Central memory CD8-positive, alpha-beta T cell (primary cell): ENCODE results near the gene PRKAR1B.

Experiments used
- ATAC-seq: fragments of 150-1000 bp; cut with Tn5 transposase; replicated peaks from 2 replicates; pipeline ENCODE4 v1.10.0; 2022; ENCODE audit warnings: mild to moderate bottlenecking, moderate FRiP score, moderate number of reproducible peaks; ENCODE audit not compliant: poor library complexity, severe bottlenecking; ENCODE audit errors: extremely low read depth
- DNase-seq, 2 donors: peaks; one replicate each; pipeline ENCODE4 v3.0.0; 2021; ENCODE audit warnings: low spot score in 2 of 2
- H3K27ac Mint-ChIP-seq: one replicate; pipeline ENCODE4 v1.8.0; 2022; ENCODE audit warnings: low read depth, mild to moderate bottlenecking, moderate library complexity, mixed read lengths
- H3K27me3 Mint-ChIP-seq: one replicate; pipeline ENCODE4 v1.8.0; 2022; ENCODE audit warnings: mixed read lengths
- H3K36me3 Mint-ChIP-seq: one replicate; pipeline ENCODE4 v1.8.0; 2022; ENCODE audit warnings: mild to moderate bottlenecking, moderate library complexity, mixed read lengths; ENCODE audit not compliant: insufficient read depth
- H3K4me1 Mint-ChIP-seq: one replicate; pipeline ENCODE4 v1.8.0; 2022; ENCODE audit warnings: mixed read lengths
- H3K4me3 Mint-ChIP-seq: one replicate; pipeline ENCODE4 v1.8.0; 2022; ENCODE audit warnings: mild to moderate bottlenecking, moderate library complexity, mixed read lengths
- H3K9me3 Mint-ChIP-seq: one replicate; pipeline ENCODE4 v1.8.0; 2022; ENCODE audit warnings: mixed read lengths

PRKAR1B gene

DNA sequence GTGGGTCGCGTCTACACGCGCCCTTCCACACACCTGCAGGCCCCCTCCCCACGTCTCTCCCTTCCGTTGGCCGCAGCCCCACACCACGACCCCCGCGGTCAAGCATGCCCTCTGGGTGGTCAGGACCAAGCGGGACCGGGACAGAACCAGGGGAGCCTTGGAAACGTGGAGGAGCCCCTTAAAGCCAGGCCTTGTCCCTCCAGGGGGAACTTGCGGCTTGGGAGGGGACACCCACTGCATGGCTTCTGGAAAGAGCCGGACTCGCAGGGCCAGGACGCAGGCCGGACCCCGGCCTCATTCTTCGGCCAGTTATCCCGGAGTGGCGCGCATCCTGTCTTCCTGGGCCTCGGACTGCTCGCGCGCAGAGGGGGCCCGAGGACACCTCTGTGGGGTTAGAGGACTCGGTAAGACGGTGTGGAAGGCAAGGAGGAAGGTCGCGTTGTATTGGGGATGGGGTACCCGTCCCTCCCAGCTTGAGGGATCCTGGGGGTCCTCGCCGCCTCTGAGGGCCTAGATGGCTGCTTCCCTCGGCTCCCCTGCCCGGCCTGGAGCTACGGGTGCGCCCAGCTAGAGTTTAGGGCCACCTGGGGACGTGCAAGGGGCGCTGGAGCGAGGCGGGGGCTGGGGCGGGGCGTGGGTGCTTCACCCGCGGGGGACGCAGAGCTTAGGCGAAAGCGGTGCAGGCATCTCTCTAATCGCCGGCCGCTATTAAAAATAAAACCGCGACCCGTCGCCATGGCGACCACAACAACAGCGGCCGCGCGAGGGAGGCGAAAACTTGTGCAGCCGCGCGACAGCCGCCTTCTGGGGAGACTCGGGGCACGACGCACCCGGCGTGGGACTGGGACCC lies 205.6 kb downstream of the PRKAR1B start:
- H3K36me3 Mint-ChIP-seq: peaks cover 1% of the 10 kb centered on the region
- H3K4me1 Mint-ChIP-seq: peaks cover 11% of the 10 kb centered on the region
- no peak for DNase-seq
- no peak overlapping the region for H3K27ac Mint-ChIP-seq
- no peak for ATAC-seq
- H3K27me3 Mint-ChIP-seq: peaks cover 22% of the 10 kb centered on the region
- H3K4me3 Mint-ChIP-seq: peak overlapping the region; percentile 60
- H3K9me3 Mint-ChIP-seq: no peaks in the 10 kb centered on the region

DNA sequence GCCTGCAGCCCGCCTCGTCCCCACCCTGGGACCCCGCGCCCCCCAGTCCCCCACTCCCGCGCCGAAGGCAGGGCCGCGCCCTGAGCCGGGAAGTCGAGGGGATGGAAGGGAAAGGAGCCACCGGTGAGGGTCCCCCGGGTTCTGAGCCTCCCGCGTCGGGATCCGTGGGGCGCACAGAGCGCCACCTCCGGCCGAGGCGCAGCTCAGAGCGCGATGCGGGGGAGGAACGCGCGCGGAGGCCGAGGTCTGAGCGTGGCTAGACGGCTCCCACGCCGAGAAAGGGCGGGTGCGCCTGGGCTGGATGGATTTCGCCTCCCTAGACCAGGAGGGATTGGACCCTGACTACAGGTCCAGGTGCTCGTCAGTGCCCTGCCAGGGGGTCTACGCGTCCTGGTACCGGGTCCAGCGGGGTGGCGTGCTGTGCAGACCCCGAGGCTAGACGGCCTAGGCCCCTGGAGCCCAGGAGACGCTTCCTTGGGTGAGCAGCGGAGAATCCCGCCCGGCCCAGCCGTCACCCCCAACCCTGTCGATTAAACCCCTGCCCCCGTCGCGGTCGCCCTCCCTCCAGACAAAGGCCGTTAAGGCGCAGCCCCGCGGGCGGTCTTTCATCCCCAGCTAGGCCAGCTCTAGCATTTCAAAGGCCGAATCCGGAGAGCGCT lies 206.4 kb downstream of the PRKAR1B start:
- peak overlapping the region; percentile 60 for H3K4me3 Mint-ChIP-seq
- no peaks in the 10 kb centered on the region for H3K9me3 Mint-ChIP-seq
- peaks cover 30% of the 10 kb centered on the region for H3K27me3 Mint-ChIP-seq
- peaks cover 11% of the 10 kb centered on the region for H3K4me1 Mint-ChIP-seq
- no peak for ATAC-seq
- no peak overlapping the region for H3K27ac Mint-ChIP-seq
- H3K36me3 Mint-ChIP-seq: peaks cover 1% of the 10 kb centered on the region
- no peak for DNase-seq

DNA sequence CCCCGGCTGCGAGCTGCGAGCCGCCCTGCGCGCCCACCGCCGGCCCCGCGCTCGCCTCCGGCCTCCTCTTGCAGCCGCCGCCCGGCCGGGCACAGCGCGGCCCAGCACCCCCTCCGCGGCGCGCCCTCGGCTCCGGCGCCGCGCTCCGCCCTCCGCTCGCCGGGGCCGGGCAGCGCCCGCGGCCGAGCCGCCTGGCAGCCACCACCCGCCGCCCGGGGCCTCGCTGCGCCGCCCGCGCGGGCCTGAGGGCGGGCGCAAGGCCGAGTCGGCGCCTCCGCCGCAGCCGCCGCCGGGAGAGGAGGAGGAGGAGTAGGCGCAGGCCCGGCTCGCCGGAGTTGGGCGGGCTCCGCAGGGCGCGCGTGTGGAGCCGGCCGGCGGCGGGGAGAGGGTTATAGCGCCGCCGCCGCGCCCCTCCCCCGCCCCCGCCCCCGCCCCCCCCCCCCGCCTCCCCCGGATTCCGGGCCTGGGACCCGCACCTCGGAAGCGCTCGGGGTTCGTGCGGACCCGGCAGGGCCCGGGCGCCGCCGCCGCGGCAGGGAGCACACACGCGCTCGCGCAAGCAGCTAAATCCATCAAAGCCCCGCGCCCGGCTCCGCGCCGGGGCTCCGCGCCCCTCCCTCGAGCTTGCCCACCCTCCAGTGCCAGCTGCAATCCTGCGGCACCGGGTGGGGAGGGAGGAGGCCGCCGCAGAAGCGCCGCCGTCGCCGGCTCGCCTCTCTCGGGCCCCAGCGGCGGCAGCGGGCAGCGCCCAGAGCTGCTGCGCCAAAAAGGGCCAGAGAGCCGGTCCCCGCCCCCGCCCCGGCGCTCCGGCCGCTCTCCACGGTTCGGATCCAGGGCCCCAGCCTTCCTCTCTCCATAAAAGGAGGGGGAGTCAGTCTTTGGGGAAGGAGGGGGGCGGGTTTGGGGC lies 207.3 kb downstream of the PRKAR1B start, which contains the start of gene PDGFA:
PDGFA (minus strand) TSS at position 363 of the 907 bp plus-strand sequence. CDS start 845 bp downstream, outside the sequence.
- peaks cover 11% of the 10 kb centered on the region for H3K4me1 Mint-ChIP-seq
- no peaks in the 10 kb centered on the region for H3K9me3 Mint-ChIP-seq
- peak within 1 kb of the TSS; percentile 68 for H3K4me3 Mint-ChIP-seq
- H3K27ac Mint-ChIP-seq: no peak within 1 kb of the TSS
- ATAC-seq: no peak
- peaks cover 39% of the 10 kb centered on the region for H3K27me3 Mint-ChIP-seq
- H3K36me3 Mint-ChIP-seq: peaks cover 1% of the 10 kb centered on the region
- DNase-seq: no peak

DNA sequence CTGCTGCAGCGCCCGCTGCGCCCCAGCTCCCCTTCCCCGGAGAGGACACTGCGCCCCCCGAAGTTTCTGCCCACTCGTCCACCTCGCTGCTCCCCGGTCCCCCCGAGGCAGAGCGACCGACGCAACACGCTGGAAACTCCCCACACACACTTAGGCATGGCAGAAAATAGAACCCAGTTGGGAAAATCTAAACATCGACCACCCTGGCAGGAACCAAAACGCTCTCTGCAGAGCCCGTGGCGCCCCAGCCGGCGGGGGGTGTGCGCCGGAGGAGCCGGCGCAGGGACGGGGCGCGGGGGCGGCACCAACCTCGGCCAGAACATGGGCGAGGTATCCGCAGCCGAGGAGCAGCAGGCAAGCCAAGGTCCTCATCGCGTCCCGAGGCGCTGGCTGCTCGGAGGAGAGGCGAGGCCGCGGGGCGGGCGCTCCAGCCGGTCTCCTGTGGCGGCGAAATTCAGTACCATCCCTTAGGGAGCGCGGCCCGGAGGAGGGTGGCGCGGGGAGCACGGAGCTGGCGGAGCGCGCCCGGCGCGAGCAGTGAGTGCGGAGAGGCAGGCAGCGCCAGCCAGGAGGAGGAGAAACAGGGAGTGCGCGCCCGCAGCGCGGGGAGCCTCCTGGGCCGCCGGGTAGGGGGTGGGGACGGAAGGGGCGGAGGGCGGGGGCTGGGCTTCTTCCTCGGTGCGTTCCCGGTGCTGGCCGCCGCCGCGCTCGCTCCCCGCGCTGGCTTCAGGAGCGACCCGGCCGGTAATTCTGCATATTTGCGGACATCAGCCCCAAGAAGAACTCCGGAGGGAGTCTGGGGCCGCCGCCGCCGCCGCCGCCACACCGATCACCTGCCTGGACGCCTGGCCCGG lies 208.2 kb downstream of the PRKAR1B start:
- DNase-seq (no peak), ATAC-seq (no peak)
- H3K9me3 Mint-ChIP-seq: no peaks in the 10 kb centered on the region
- H3K27ac Mint-ChIP-seq: no peak overlapping the region
- peaks cover 47% of the 10 kb centered on the region for H3K27me3 Mint-ChIP-seq
- peaks cover 1% of the 10 kb centered on the region for H3K36me3 Mint-ChIP-seq
- H3K4me3 Mint-ChIP-seq: peak overlapping the region; percentile 68
- peaks cover 11% of the 10 kb centered on the region for H3K4me1 Mint-ChIP-seq

DNA sequence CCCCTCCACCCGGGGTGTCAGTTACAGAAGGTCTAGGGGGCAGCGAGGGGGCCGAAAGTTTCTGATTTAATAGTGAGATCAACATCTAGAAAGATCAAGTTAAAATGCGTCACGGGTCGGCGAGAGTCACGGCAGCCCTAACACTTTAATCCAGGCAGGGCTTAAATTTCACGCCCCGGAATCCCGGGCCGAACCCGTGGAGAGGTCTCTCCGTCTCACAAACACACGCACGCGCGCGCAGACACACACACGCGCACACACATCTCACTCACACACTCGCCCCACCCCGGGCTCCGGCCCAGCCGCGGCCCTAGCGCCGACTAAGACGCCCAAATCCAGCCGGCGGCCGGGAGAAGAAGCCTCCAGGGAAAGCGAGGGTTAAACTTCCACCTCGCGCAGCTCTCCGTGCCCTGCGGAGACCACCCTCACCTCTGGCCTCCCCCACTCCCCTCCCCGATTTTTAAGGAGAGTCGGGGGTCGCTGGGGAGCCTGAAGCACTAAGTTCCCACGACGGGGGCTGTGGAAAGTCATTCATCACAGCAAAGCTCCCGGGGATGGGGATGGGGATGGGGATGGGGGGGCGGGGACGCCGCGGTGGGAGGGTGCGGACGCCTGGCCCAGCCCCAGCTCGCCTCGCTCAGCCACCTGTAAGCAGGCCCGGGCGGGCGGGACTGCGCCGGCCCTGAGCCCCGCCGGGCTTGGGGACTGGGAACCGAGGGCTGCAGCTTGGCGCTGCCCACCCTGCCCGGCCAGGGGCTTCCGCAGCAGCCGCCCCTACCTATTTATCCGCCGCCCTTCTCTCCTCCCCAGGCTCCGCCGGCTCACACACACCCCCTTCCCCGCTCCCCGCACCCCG lies 209.1 kb downstream of the PRKAR1B start:
- no peak for ATAC-seq
- no peak overlapping the region for H3K27ac Mint-ChIP-seq
- H3K36me3 Mint-ChIP-seq: peaks cover 1% of the 10 kb centered on the region

DNA sequence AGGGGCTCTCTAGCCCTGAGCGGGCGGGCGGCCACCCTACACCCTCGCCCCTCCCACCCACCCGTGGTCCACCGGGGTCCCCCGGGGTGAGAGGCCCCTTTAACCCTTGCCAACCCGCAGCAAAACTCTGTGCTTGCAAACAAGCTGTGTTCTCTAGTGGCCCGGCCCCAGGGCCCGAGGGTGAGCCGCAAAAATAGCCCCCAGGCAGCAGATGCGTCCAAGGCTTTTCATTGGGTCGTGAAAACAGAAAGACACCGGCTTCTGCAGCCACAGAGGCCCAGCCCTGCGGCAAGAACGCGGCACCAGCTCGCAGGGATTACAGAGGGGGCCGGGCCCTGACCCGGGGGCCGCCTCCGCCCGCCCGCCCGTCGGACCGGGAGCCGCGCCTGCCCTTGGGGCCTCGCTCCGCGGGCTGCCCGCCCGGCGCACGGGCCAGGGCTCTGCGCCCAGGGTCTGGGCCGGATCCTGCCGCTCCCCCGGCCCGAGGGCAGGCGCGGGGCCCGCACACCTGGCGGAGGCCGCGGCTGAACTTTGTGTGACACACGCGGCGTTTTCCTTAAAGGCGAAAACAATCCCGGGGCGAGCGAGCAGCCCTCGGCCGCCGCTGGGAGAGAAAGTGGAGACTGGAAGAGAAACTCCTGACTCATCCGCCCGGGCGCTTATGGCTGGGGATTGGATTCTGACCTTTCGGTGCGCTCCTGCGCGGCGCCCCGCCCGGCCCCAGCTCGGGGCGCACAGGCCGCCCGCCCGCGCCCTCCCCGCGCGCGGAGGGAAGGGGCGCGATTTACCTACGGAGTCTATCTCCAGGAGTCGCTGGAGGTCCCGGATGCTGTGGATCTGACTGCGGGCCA lies 210.2 kb downstream of the PRKAR1B start:
- Mint-ChIP-seq H3K27me3 (peaks cover 51% of the 10 kb centered on the region), H3K36me3 (peaks cover under 1% of the 10 kb centered on the region), H3K9me3 (no peaks in the 10 kb centered on the region), H3K4me1 (peaks cover 11% of the 10 kb centered on the region), H3K4me3 (no peak overlapping the region), H3K27ac (no peak overlapping the region)
- ATAC-seq: no peak
- no peak for DNase-seq

More for the DNA sequence above, 209.1 kb downstream of the PRKAR1B start:
- Mint-ChIP-seq H3K27me3 (peaks cover 51% of the 10 kb centered on the region), H3K4me1 (peaks cover 11% of the 10 kb centered on the region), H3K4me3 (peak overlapping the region; percentile 68), H3K9me3 (no peaks in the 10 kb centered on the region)
- no peak for DNase-seq

DNA sequence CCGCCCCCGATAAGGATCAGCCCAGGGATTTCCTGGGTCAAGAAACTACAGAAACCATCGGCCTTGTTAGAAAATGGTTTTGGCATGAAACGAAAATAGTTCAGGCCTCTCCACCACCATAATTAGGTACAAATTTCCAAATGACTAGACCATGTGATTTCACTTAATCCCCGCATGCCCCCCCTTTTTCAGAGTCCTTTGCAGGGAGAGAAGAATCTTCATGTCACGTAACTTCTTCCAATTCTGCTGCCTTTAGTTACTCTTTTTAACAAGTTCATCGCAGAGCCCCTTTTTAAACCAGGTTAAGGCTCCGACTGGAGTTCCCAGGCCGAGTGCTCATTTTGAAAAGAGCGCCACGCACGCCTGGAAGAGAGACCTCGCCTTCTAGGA lies 210.9 kb downstream of the PRKAR1B start:
- Mint-ChIP-seq H3K27ac (no peak overlapping the region), H3K36me3 (no peaks in the 10 kb centered on the region), H3K4me3 (no peak overlapping the region), H3K9me3 (no peaks in the 10 kb centered on the region), H3K27me3 (peaks cover 47% of the 10 kb centered on the region), H3K4me1 (peaks cover 11% of the 10 kb centered on the region)
- DNase-seq (no peak), ATAC-seq (no peak)

DNA sequence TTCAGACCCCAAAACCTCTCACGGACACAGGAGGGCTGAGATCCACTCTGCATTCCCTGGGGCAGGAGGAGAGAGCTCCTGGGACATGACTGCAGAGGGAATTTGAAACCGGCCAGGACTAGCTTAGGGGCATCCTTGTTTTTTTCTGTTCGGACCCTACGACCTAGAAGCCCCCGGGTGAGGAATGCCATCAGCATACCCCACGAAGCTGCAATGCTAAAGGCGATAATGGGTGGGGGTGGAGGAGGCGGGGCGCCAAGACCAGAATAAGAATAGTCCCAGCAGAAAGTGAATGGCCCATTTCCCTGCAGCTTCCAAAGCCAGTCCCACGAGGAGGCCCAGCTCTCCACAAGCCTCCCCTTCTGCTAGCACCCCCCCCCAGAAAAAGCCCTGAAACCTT lies 211.5 kb downstream of the PRKAR1B start:
- Mint-ChIP-seq H3K27me3 (peaks cover 42% of the 10 kb centered on the region), H3K36me3 (no peaks in the 10 kb centered on the region), H3K27ac (no peak overlapping the region), H3K4me1 (peaks cover 11% of the 10 kb centered on the region), H3K4me3 (no peak overlapping the region), H3K9me3 (no peaks in the 10 kb centered on the region)
- DNase-seq: no peak
- ATAC-seq: no peak

DNA sequence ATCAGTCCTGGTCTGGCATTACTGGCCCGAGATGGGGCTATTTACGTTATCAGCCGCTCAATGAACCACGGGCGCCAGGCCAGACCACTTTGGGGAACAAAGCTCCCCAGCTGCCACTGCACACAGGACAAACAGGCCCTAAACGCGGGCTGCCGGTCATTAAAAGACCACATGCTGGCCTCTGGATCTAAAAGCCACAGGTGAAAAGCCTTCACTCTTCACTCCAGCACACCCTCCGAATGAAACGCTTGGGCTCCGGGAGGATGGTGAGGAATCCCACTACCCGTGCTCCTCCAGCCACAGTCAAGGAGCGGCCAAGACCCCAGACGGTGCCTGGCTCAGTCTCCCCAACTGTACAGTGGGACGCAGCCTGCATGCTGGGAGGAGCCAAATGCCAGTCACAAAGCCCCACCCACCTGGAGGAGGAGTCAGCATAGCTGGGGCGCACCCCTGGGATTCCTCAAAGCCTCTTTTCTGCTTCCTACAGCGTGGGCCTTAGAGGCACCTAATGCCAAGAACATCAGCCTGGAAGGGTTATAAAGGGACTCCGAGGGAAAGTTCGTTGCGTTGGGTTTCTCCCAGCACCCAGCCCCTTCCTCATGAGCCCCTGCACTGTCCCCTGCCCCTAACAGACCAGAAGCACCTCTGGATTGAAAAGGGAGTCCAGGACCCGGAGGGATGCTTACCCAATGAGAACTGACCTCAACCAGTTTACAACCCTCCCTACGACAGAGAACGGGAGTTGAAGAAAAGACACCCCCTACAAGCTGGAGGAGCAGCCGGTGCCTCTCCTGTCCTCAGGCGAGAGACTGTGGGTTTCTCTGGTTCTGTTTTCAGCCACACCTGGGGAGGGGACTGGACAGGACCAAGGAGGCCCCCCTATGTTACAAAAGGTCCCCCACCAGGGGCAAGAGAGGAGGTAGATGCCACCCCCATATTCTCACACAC lies 212.2 kb downstream of the PRKAR1B start:
- no peak for DNase-seq
- peaks cover 11% of the 10 kb centered on the region for H3K4me1 Mint-ChIP-seq
- no peak overlapping the region for H3K27ac Mint-ChIP-seq
- ATAC-seq: no peak
- no peaks in the 10 kb centered on the region for H3K36me3 Mint-ChIP-seq
- peaks cover 42% of the 10 kb centered on the region for H3K27me3 Mint-ChIP-seq
- H3K9me3 Mint-ChIP-seq: no peaks in the 10 kb centered on the region
- H3K4me3 Mint-ChIP-seq: no peak overlapping the region

DNA sequence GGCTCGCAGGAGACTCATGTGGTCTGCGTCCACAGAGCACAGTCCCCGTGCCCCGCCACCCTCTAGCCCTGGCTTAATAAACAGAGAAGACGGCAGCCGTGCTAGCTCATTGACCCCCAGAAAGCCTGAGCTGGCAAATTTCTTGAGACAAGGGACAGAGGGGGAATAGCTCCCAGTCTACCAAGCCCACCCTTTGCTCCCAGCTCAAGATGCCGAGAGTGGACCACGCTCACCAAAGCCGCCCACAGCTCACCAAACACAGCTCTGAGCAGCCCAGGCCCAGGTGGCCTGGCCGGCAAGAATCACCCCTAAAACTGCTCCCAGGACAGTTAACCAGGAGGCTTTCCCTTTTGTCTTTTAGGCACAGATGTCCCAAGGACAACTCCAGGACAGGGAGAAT lies 212.8 kb downstream of the PRKAR1B start:
- DNase-seq (no peak), ATAC-seq (no peak)
- no peaks in the 10 kb centered on the region for H3K36me3 Mint-ChIP-seq
- peaks cover 42% of the 10 kb centered on the region for H3K27me3 Mint-ChIP-seq
- H3K4me3 Mint-ChIP-seq: no peak overlapping the region
- no peaks in the 10 kb centered on the region for H3K9me3 Mint-ChIP-seq
- H3K4me1 Mint-ChIP-seq: peaks cover 11% of the 10 kb centered on the region
- no peak overlapping the region for H3K27ac Mint-ChIP-seq
